HG02973 (cell line): ENCODE results near the gene PLXNA2.

Source experiments
- ATAC-seq: cut with Tn5 transposase; IDR thresholded peaks from one replicate; pipeline ENCODE4 v1.9.1; 2021; ENCODE audit warnings: moderate library complexity; ENCODE audit not compliant: unreplicated experiment

The PLXNA2 gene

GRCh38 chr1:208031932-208032320 is 212.3 kb downstream of the PLXNA2 start:
- ATAC-seq = no peak

DNA sequence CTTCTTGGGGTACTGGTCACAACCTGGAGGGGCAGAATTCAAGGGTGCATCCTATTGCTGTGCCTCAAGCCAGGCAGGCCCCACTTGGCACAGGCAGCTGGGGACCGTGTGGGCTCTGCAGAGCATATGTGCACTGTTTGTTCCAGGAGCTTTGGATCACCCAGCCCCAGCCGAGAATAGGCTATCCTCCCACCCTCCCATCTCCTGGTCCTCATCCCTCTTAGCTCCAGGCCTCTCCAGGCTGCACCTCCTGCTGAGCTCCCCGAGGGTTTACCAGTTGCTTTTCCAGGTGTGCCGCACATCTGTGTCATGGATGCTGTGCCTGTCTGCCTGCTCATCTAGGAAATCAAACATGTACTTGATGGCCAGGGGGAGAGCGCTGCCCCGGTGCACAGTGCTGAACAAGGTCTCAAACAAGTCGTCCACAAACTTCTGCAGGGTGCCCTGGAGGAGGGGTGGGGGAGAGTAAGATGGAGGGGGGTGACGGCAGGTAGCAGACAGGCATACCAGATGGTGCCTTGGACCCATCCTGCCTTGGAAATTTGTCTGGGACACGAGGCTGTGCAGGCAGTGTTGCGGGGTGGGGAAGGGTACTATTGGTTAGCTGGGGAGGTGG is 212.8 kb downstream of the PLXNA2 start:
- no peak for ATAC-seq

DNA sequence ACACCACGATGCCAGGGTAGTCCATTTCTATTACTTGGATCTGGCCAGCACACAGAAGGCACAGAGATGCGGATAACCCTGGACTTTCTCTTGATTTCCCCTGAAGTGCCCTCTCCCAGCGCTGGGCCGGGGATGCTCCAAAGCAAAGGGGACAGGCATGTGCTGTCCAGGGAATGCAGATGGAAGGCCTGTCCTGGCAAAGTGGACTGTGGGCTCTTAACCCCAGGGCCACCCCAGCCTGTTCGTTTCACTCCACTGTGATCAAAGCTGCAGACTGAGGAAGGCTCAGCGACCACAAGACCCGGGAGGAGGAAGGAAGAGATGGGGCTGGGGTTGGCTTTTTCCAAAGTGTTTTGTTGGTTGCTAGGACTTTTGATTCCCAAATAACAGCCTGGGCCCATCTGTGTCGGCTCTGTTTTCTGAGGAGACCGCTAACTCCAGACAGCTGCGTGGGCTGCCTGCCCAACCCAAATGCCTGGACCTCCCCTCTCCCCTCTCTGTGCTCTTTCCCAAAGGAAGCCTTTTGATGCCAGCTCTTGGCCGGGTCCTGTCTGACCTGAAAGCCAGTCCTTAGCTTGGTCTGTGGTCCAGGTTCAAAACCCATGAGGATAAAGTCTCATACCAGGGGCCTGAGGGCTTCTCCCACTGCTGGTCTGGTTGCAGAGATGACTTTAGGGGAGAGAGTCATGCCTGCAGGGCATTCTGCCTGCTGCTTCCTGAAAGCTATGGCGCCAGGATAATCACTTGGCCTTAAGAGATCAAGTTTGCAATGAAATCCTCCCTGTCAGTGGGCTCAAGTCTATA is 213.7 kb downstream of the PLXNA2 start:
- no peak for ATAC-seq

- no peak for ATAC-seq
Measured at GRCh38 chr1:208029381-208030287, 214.6 kb downstream of the PLXNA2 start.

DNA sequence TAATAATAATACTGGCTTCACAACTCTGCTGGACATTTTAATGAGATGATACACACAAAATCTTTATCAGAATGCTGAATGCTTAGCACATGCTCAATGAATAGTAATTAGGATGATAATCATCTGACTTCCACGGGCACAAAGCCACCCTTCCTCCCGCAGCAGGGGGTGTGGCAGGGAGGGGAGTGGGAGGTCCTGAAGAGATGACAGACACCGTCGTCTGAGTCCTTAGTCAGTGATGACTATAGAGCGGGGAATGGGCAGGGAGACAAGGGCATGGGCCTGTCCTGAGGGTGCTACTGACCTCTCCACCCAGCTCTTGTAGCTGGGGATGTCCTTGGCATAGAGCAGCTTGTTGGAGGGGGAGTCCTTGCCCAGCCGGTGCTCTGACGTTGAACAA is 215.7 kb downstream of the PLXNA2 start:
- ATAC-seq = no peak

GRCh38 chr1:208027861-208028260 is 216.3 kb downstream of the PLXNA2 start:
- ATAC-seq = no peak

DNA sequence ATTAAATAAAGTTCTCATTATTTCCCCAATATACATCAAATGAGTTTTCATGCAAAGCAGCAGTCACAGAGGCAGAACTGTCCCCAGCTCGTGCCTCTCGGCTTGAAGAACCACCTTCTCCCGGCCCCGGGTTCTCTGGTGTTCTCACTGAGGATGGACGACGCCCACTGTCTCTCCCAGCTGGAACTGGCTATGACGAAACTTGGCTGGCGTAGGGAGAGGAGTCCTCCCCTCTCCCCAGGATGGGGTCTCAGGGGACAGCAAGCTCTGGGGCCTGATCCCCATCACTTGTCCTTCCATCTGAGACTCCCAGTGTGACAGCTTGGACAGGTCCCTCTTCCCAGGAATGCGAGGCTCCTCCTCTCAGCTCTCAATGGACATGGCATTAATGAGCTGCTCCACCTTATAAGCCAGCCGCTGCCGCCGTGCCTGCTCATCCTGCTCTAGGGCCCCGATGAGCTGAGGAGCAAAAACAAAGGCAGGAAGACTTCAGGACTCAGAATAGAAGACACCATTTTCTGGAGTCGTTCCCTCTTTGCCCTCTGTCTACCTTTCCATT is 217.2 kb downstream of the PLXNA2 start:
- no peak for ATAC-seq

DNA sequence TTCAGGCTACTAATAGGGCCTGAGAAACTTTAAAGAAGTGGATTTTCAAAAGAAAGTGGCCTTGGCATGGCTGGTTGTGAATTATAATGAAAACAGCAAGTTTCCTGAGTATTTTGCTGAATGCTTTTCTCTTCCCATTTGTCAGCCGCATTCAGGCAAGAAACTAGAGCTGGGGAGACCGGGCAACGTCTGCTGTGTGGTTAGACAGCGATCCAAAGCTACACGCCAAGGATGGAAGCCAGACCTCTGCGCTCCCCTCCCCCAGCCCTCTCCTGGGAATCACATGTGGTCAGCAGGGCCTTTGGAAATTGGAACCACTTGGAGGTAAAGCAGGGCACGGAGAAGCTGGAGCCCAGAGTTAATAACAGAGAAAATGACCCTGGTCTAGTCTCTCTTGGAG is 219.2 kb downstream of the PLXNA2 start:
- ATAC-seq = no peak

DNA sequence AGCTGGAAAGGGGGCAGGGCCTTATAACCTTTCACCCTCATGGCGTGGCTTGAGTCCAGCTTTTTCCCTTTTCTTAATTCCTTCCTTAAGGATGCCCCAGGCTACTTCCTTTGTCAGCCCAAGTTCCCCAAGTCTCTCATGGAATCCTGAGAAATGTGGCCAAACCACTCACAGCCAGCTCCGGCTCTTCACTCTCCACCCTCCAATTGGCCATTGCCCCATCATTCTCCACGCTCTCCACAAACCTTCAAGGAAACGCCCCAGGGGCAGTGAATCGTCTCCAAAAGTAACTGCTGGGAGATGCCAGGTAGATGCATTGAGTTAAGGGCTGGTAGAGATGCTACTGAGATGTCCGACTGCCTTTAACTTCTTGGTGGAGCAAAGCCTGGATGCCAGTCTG is 219.8 kb downstream of the PLXNA2 start:
- ATAC-seq = no peak

GRCh38 chr1:208019257-208019656 is 224.9 kb downstream of the PLXNA2 start:
- no peak for ATAC-seq

GRCh38 chr1:208015255-208015654 is 228.9 kb downstream of the PLXNA2 start:
- ATAC-seq = no peak

GRCh38 chr1:208013210-208013609 is 231.0 kb downstream of the PLXNA2 start:
- no peak for ATAC-seq

DNA sequence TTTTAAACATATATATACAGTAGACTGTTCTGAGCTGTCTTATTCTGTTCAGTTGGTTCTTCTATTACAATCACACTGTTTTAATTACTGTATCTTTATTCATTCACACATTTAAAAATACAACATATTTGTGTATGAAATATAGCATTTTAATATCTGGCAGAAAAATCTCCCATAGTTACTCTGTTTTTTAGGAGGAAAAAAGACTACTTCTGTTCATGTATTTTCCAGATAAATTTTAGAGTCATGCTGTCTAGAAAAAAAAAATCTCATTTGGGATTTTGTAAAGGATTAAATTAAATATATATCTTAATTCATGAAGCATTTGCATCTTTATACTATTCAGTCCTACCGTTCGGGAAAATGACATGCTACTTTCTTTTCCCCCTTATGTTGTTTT is 231.5 kb downstream of the PLXNA2 start:
- ATAC-seq = no peak

GRCh38 chr1:208010487-208011071 is 233.6 kb downstream of the PLXNA2 start:
- ATAC-seq = no peak

DNA sequence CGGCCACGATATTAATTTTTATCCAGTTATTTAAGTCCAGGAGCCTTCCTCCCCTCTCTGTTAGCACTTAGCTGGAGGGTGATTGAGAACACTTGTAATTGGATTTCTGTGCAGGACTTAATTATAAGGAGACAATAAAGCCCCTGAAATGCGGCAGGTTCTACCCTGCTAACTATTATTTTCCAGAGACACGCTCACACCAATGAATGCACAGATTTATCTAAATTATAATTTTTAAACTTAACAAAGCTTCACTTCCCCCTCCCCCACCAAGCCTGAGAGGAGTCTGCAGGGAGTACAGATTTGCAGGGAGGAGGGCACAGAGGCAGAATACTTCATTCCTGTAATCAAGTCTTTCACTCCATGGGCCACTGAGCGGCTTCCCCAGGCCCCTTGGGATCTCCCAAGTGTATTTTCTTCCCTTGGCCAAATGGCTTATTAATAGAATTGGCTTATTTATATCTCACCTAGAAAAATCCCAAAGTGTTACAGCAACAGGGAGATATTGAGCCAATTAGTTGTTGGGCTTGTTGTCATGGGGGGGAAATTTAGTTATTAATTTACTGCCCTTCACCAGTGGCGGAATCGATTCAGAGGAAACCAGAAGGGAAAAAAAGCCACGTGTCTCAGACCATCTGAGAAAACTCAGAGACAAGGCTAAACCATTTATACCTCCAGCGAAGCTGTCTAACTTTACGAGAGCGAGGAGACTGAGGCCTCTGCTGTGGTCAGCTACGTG is 234.3 kb downstream of the PLXNA2 start:
- no peak for ATAC-seq

DNA sequence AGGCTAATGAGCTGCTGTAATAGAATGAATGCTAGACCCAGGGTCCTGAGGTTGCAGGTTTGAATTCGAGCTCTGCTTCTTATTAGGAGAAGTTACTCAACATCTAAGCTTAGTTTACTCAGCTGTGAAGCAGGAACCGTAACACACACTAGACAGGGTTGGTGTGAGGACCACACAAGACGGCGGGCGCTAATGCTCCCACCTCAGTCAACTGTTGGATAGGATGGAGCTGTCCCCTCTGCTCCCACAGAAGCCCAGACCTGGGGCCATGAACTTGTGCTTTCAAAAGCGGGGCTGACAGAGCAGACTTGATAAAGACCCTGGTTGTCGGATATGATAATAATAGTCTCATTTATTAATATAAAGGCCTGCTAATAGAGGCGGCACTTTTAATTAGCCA is 234.9 kb downstream of the PLXNA2 start:
- no peak for ATAC-seq

DNA sequence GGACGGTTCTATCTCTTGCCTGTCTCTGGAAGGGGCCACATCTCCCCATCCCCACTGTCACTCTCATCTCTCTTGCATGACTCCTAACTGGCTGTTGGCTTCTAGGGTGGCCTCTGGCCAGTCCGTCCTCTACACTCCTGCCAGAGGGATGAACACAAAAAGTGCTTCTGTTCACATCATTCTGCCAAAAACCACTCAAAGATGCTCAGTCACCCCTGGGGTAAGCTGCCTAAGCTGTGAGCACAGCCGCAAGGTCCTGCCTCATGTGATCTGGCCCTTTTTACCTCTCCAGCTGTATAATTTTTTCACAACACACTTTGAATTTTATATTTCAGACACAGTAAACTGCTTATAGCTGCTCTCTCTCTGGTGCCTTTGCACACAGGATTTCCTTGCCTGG is 235.7 kb downstream of the PLXNA2 start:
- no peak for ATAC-seq

GRCh38 chr1:208007938-208008342 is 236.2 kb downstream of the PLXNA2 start:
- no peak for ATAC-seq

GRCh38 chr1:208007319-208007937 is 236.8 kb downstream of the PLXNA2 start:
- no peak for ATAC-seq
